Measurements from ENCODE around the gene CGNL1. TPM values are rescaled to one million over a fixed set of nuclear protein-coding genes. Genes with fewer than 3 reads are reported as not detected.
A peak's percentile ranks its signal among the peaks of the same experiment; 100 is the strongest.

CGNL1 gene
- total RNA-seq, 8 experiments from 2014 or later: 0.54 to 24.7 (median 0.82) TPM

DNA sequence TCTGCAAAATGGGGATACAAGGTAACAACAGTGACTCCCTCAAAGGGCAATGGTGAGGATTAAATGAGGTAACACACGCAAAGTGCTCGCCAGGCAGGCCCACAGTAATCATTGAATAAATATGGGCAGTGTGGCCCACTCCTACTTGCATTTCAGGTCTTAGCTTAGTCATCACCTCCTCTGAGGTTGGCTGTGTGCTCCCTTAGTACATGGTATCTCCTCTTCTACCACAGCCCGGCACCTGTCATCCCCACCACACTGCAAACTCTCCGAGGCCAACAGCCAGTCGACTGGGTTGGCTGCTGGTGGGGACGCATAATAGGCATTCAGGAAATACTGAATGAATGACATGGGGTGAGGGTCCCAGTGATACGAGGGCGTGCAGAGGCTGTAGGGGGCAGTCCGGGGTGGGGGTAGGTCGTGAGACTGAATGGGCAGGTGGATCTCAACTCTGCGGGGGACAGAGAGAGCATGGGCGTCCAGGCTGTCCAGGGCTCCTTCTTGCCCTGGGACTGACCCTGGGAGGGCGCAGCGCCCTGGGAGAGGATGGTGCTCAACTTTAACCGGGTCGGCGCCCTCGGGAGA lies 215.0 kb downstream of the CGNL1 start:
- Histone ChIP-seq H3K4me3 (peak overlapping the region; percentile 26 to 34 (median 32)), H3K4me1 (replicated peaks in 1 of 2) (no peaks in the 10 kb centered on the region), H3K27ac (no peak overlapping the region)
- WGBS, 10 experiments: 0 to 100% (median 35%) methylated on average over 1 to 9 of the region's 18 CpGs; no CpG with 5 or more reads in 4 of the 10 experiments
- in situ Hi-C loops (cut with MboI; ENCODE audit: low pct_unique_long_range_greater_than_20kb in 2 of 9, low sequenced_read_pairs in 9 of 9, unreplicated experiment in 9 of 9): no loop called here
- peak in 2 of 8 experiments; percentile 9 to 24 for ATAC-seq (replicated peaks in 6 of 8)

GRCh38 chr15:57591822-57592367 lies 215.6 kb downstream of the CGNL1 start, which contains the start of gene MYZAP:
Gene MYZAP (plus strand): TSS chr15:57591904. CDS start chr15:57592035, 131 bp downstream.
- WGBS, 10 experiments: 4% methylated on average over 5 of the region's 58 CpGs; no CpG with 5 or more reads in 9 of the 10 experiments
- in situ Hi-C loops (cut with MboI; ENCODE audit: low pct_unique_long_range_greater_than_20kb in 2 of 9, low sequenced_read_pairs in 9 of 9, unreplicated experiment in 9 of 9): no loop called here
- no peaks in the 10 kb centered on the region for H3K4me1 ChIP-seq (replicated peaks in 1 of 2)
- ATAC-seq (replicated peaks in 6 of 8): peak; percentile 73 to 97 (median 85)
- peak within 1 kb of the TSS; percentile 26 to 34 (median 32) for H3K4me3 ChIP-seq
- H3K27ac ChIP-seq: no peak within 1 kb of the TSS

DNA sequence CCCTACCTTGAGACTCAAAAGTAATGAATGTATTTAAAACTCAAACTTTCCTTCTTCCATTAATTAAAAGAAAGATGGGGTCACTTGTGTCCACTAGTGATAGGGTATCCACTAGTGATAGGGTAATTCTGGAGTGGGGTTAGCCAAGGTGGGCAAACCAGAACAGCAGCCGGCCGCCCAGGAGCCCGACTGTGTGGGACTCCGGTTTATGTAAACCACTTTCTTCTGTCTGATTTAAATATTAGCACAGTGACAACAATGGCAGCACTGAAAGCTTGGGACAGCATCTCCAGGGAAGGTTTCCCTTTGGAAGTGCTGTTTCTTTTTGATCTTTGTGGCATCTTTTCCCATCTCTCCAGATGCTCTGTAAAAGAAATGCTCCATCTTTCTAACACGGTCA lies 216.1 kb downstream of the CGNL1 start:
- no peak overlapping the region for H3K27ac ChIP-seq
- in situ Hi-C loops (cut with MboI; ENCODE audit: low pct_unique_long_range_greater_than_20kb in 2 of 9, low sequenced_read_pairs in 9 of 9, unreplicated experiment in 9 of 9): no loop called here
- WGBS, 10 experiments: 0 to 100% (median 73%) methylated on average over 1 to 5 of the region's 5 CpGs; no CpG with 5 or more reads in 2 of the 10 experiments
- no peak overlapping the region for H3K4me3 ChIP-seq
- no peak for ATAC-seq (replicated peaks in 6 of 8)
- H3K4me1 ChIP-seq (replicated peaks in 1 of 2): no peaks in the 10 kb centered on the region

DNA sequence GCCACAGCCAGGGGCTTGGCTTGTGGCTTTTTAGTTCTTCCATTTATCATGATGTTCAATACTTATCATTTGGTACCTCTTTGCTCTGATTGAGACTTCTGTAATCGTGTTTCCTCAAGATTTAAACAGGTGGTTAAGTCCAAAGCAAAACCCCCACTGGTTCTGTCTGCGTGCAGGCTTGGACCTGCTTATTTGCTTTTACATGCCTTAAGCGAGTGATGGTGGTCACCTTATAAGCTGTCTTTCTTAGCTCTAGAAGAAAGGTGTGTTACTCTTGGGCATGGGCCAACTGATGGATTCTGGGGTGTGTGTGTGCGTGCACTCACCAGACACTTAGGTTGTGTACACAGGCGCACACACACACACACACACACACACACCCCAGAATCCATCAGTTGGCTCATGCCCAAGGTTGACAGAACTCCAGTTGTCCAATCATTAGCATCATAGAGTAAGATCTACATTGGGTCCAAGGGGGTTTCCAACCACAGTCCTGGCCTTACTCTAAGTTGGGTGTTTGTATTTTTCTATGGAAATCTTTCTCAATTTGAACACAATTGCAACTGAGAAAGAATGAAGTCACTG lies 216.6 kb downstream of the CGNL1 start:
- H3K4me1 ChIP-seq (replicated peaks in 1 of 2): no peaks in the 10 kb centered on the region
- H3K27ac ChIP-seq: no peak overlapping the region
- in situ Hi-C loops (cut with MboI; ENCODE audit: low pct_unique_long_range_greater_than_20kb in 2 of 9, low sequenced_read_pairs in 9 of 9, unreplicated experiment in 9 of 9): no loop called here
- WGBS, 10 experiments: 31 to 100% (median 85%) methylated on average over 1 to 4 of the region's 5 CpGs; no CpG with 5 or more reads in 1 of the 10 experiments
- no peak overlapping the region for H3K4me3 ChIP-seq
- no peak for ATAC-seq (replicated peaks in 6 of 8)

DNA sequence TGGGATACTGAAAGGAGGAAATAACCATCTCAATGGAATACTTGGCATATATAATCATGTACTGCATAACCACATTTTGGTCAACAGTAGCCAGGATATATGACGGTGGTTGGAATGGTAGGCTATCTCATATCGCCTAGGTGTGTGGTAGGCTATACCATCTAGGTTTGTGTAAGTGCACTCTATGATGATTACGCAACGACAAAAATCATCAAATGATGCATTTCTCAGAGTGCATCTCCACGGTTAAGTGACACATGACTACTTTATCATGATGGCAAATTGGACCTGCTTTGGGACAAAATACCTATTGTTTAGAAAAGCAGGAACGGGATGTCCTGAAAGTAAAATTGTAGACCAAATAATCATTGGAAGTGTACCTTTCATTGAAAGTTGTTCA lies 218.2 kb downstream of the CGNL1 start:
- no peak overlapping the region for H3K4me3 ChIP-seq
- no peaks in the 10 kb centered on the region for H3K4me1 ChIP-seq (replicated peaks in 1 of 2)
- ATAC-seq (replicated peaks in 6 of 8): no peak
- in situ Hi-C loops (cut with MboI; ENCODE audit: low pct_unique_long_range_greater_than_20kb in 2 of 9, low sequenced_read_pairs in 9 of 9, unreplicated experiment in 9 of 9): no loop called here
- 50 to 100% (median 95%) methylated on average over 1 to 5 of the region's 6 CpGs for WGBS, 10 experiments
- H3K27ac ChIP-seq: no peak overlapping the region

DNA sequence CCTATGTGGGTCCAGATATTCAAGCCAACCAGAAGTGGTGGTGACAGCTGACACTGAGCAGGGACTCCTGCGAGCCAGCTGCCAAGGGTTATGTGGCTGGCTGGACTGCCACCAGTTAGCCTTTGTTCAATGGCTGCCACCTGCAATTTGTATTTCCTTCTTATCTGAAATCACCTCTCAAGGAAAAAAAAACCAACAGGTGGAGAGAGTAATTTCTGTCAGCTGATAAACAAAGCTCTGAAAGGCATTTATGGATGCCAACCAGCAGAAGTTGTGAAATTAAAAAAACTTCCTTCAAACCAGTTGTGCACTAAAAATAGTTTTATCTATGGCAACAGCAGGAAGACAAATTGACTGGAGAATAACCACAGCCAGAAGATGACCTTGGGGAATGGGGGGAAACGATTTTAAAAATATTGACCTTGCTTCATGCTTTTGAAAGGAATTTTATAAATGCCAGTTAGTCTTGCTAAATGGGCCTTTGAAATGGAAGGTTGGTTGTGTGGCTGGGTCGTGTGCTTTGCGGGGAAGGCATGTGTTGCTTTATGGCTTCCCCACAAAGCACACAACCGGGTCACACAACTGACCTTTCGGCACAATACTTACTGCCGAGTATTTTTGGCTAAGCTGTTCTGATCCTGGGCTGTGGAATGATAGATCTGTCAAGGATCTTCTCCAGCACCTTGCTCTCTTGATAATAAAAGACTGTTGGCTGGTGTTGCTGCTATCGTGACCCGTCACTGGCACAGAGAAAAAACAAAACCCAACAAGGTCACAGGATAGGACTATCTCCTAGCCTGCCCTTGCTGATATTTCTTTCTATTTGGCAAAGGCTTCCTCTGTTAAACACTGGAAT lies 218.9 kb downstream of the CGNL1 start:
- in situ Hi-C loops (cut with MboI; ENCODE audit: low pct_unique_long_range_greater_than_20kb in 2 of 9, low sequenced_read_pairs in 9 of 9, unreplicated experiment in 9 of 9): no loop called here
- Histone ChIP-seq H3K4me3 (no peak overlapping the region), H3K27ac (no peak overlapping the region), H3K4me1 (replicated peaks in 1 of 2) (no peaks in the 10 kb centered on the region)
- no peak for ATAC-seq (replicated peaks in 6 of 8)
- 0 to 93% (median 80%) methylated on average over 1 to 7 of the region's 9 CpGs; no CpG with 5 or more reads in 1 of the 10 experiments for WGBS, 10 experiments

GRCh38 chr15:57596301-57596855 lies 220.1 kb downstream of the CGNL1 start:
- in situ Hi-C loops (cut with MboI; ENCODE audit: low pct_unique_long_range_greater_than_20kb in 2 of 9, low sequenced_read_pairs in 9 of 9, unreplicated experiment in 9 of 9): no loop called here
- 10 to 74% (median 49%) methylated on average over 2 to 8 of the region's 8 CpGs; no CpG with 5 or more reads in 2 of the 10 experiments for WGBS, 10 experiments

DNA sequence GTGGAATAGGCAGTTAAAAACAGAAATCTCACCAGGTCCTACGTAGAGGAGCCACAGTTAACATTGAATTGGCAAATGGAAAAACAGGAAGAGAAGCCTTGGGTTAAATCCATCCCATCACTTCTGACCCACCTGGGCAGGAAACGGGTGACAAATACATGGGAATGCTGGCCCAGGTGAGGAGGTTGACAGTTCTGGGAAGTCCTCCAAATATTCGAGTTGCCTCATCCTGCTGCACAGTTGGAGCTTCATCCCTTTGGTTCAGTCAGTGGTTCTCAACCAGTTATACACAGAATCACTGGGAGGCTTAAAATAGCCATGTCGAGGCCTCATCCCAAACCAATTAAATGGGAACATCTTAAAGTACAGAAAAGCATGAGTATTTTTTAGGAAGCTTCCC lies 220.7 kb downstream of the CGNL1 start:
- Histone ChIP-seq H3K4me1 (replicated peaks in 1 of 2) (no peaks in the 10 kb centered on the region), H3K27ac (no peak overlapping the region), H3K4me3 (no peak overlapping the region)
- WGBS, 10 experiments: 0 to 100% (median 56%) methylated on average over 1 to 2 of the region's 4 CpGs; no CpG with 5 or more reads in 4 of the 10 experiments
- in situ Hi-C loops (cut with MboI; ENCODE audit: low pct_unique_long_range_greater_than_20kb in 2 of 9, low sequenced_read_pairs in 9 of 9, unreplicated experiment in 9 of 9): no loop called here
- no peak for ATAC-seq (replicated peaks in 6 of 8)

More at GRCh38 chr15:57596301-57596855, 220.1 kb downstream of the CGNL1 start:
- no peak overlapping the region for H3K27ac ChIP-seq
- H3K4me1 ChIP-seq (replicated peaks in 1 of 2): no peaks in the 10 kb centered on the region
- no peak overlapping the region for H3K4me3 ChIP-seq
- ATAC-seq (replicated peaks in 6 of 8): no peak

DNA sequence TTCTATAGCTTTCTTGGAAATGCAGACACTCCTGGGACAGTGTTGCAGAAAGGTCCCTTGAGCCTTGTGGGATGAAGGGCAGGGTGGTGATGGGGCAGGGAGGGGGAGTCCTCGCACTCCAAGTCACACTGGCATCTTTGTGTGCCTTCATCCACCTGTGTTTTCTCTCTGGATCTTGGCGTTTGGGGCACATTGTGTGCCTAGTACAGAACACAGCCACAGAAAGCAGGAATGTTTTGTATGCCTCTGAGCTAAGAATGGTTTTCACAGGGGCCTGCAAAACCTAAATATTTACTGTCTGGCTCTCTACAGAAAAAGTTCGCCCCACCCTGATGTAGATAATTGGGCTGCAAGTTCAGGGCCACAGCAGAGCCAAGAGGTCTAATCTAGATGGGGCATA lies 221.1 kb downstream of the CGNL1 start:
- H3K27ac ChIP-seq: no peak overlapping the region
- no peaks in the 10 kb centered on the region for H3K4me1 ChIP-seq (replicated peaks in 1 of 2)
- peak in 2 of 8 experiments; percentile 15 to 25 for ATAC-seq (replicated peaks in 6 of 8)
- in situ Hi-C loops (cut with MboI; ENCODE audit: low pct_unique_long_range_greater_than_20kb in 2 of 9, low sequenced_read_pairs in 9 of 9, unreplicated experiment in 9 of 9): no loop called here
- H3K4me3 ChIP-seq: no peak overlapping the region
- 0 to 80% (median 46%) methylated on average over 1 of the region's 3 CpGs; no CpG with 5 or more reads in 4 of the 10 experiments for WGBS, 10 experiments

DNA sequence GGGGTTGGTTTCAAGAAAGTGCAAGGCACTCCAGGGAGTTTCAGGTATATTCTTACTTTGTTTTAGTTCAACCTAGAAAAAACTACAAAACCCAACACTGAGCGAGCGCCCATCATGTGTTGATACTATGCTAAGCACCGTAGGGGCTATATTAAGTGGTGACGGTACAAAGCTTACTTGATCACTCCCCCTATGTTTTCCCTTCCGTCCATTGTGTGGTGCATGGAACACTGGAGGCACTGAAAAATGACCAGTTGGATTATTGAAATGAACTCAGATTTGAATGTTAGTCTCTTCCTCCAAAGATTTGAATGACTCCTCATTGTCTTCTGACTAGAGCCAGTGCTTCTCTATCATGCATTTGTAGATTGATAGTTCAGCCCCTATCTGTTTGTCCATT lies 222.0 kb downstream of the CGNL1 start:
- H3K27ac ChIP-seq: no peak overlapping the region
- H3K4me1 ChIP-seq (replicated peaks in 1 of 2): no peaks in the 10 kb centered on the region
- in situ Hi-C loops (cut with MboI; ENCODE audit: low pct_unique_long_range_greater_than_20kb in 2 of 9, low sequenced_read_pairs in 9 of 9, unreplicated experiment in 9 of 9): no loop called here
- H3K4me3 ChIP-seq: no peak overlapping the region
- WGBS, 10 experiments: 66 to 89% (median 85%) methylated on average over 3 to 5 of the region's 5 CpGs; no CpG with 5 or more reads in 5 of the 10 experiments
- ATAC-seq (replicated peaks in 6 of 8): no peak

DNA sequence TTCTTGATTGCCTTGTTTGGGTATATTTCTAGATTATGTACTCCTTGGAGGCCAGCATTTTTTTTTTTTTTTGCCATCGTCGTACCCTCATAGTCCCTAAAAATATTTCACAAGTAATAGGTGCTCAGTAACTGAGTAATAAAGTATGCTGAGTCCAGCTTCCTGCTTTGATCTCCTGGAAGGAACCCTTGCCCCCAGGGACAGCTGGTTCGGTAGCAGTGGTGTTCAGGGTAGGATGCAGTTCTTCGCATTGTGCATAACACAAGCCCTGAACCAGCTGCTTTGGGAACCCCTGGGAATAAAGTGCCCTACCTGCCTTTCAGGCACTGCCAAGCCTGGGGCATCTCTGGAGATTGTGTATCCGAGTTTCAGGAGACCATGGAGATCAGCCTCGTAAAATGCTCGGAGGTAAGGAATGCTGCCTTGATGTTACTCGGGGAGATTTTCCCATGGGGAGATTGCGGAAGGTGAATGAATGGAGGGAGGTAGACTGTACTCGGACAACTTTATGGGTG lies 223.0 kb downstream of the CGNL1 start:
- WGBS, 10 experiments: 65 to 100% (median 85%) methylated on average over 1 to 9 of the region's 10 CpGs; no CpG with 5 or more reads in 2 of the 10 experiments
- H3K27ac ChIP-seq: no peak overlapping the region
- H3K4me1 ChIP-seq (replicated peaks in 1 of 2): no peaks in the 10 kb centered on the region
- ATAC-seq (replicated peaks in 6 of 8): no peak
- in situ Hi-C loops (cut with MboI; ENCODE audit: low pct_unique_long_range_greater_than_20kb in 2 of 9, low sequenced_read_pairs in 9 of 9, unreplicated experiment in 9 of 9): no loop called here
- H3K4me3 ChIP-seq: no peak overlapping the region

DNA sequence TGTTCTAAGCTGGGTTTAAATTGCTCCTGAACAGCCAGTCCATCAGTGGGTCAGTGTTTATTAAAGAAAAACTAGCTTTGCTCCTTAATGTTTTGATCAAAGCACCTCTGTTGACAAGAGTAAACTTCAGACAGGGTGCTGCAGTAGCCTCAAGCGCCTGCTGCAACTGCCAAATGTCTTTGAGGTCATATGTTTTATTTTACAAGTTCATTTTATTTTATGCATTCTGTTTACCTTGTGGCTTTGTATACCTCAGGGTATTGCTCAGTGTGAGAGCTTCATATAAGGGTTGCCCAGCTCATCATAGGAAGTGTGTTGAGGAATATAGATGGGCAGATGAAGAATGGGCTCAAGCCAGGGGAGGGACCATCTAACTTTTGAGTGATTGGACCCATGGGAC lies 223.9 kb downstream of the CGNL1 start:
- WGBS, 10 experiments: 14 to 86% (median 82%) methylated on average over 1 of the region's 1 CpG; no CpG with 5 or more reads in 4 of the 10 experiments
- Histone ChIP-seq H3K4me1 (replicated peaks in 1 of 2) (no peaks in the 10 kb centered on the region), H3K4me3 (no peak overlapping the region), H3K27ac (no peak overlapping the region)
- in situ Hi-C loops (cut with MboI; ENCODE audit: low pct_unique_long_range_greater_than_20kb in 2 of 9, low sequenced_read_pairs in 9 of 9, unreplicated experiment in 9 of 9): no loop called here
- ATAC-seq (replicated peaks in 6 of 8): peak in 1 of 8 experiments; percentile 23
